IMR-90 (cell line): ENCODE measurements around the gene IYD.

Experiments used
- CEBPB ChIP-seq: IDR thresholded peaks from 2 replicates; pipeline ENCODE4 v1.6.1; 2012; ENCODE audit warnings: low read depth, low read length, improper control_type of control experiment
- RCOR1 ChIP-seq: IDR thresholded peaks from 2 replicates; pipeline ENCODE4 v1.6.1; 2012; ENCODE audit warnings: mild to moderate bottlenecking, low read length, improper control_type of control experiment; ENCODE audit not compliant: insufficient replicate concordance
- TF ChIP-seq, protein P1 (sequence below): fragments of 150-350 bp; IDR thresholded peaks from 2 replicates; pipeline ENCODE4 v1.6.1; 2017; ENCODE audit warnings: mild to moderate bottlenecking, antibody characterized with exemption, low read length, low read depth
- TF ChIP-seq, protein P2 (sequence below): conservative IDR thresholded peaks from 2 replicates; pipeline ENCODE4 v1.5.1; 2012; ENCODE audit warnings: mild to moderate bottlenecking, low read depth, low read length, improper control_type of control experiment

DNA sequence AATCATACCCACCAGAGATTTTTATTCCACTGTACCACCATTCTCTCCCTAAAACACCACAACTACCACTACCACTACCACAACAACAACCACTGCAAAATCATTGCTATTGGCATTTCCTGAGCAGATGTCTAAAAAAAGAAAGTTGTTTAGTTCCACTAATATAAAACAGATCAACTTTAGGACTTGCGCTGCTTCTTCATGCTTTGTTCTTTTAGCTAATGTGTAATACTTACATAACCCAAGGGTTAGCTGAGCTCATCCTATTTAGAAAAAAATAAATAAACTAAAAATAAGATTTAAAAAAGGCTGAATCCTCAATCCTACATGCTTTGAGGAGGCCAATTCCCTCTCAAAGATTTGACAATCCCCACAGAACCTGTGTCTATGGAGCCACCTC, 11.4 kb downstream of the IYD start:
- TF ChIP-seq, protein P1, sequence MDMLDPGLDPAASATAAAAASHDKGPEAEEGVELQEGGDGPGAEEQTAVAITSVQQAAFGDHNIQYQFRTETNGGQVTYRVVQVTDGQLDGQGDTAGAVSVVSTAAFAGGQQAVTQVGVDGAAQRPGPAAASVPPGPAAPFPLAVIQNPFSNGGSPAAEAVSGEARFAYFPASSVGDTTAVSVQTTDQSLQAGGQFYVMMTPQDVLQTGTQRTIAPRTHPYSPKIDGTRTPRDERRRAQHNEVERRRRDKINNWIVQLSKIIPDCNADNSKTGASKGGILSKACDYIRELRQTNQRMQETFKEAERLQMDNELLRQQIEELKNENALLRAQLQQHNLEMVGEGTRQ, result no peak
- TF ChIP-seq CEBPB (no peak), RCOR1 (no peak)
- TF ChIP-seq, protein P2, sequence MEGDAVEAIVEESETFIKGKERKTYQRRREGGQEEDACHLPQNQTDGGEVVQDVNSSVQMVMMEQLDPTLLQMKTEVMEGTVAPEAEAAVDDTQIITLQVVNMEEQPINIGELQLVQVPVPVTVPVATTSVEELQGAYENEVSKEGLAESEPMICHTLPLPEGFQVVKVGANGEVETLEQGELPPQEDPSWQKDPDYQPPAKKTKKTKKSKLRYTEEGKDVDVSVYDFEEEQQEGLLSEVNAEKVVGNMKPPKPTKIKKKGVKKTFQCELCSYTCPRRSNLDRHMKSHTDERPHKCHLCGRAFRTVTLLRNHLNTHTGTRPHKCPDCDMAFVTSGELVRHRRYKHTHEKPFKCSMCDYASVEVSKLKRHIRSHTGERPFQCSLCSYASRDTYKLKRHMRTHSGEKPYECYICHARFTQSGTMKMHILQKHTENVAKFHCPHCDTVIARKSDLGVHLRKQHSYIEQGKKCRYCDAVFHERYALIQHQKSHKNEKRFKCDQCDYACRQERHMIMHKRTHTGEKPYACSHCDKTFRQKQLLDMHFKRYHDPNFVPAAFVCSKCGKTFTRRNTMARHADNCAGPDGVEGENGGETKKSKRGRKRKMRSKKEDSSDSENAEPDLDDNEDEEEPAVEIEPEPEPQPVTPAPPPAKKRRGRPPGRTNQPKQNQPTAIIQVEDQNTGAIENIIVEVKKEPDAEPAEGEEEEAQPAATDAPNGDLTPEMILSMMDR, result no peak
